ENCODE measurements around the gene GDF7.

The GDF7 gene

GRCh38 chr2:20635113-20635510 lies 31.8 kb upstream of the GDF7 start:
- no peaks in the 10 kb centered on the region for H3K9me3 Mint-ChIP-seq
- H3K27ac Mint-ChIP-seq, result no peak overlapping the region
- DNase-seq (no peak), ATAC-seq (no peak)
- no peaks in the 10 kb centered on the region for H3K27me3 Mint-ChIP-seq
- no peaks in the 10 kb centered on the region for H3K4me1 Mint-ChIP-seq
- no peak overlapping the region for H3K4me3 Mint-ChIP-seq
- peaks cover 2% of the 10 kb centered on the region for H3K36me3 Mint-ChIP-seq (ENCODE audit: low read depth)

GRCh38 chr2:20635675-20636584 lies 31.0 kb upstream of the GDF7 start:
- Mint-ChIP-seq H3K4me3 (no peak overlapping the region), H3K4me1 (no peaks in the 10 kb centered on the region), H3K27me3 (no peaks in the 10 kb centered on the region), H3K36me3 (ENCODE audit: low read depth) (peaks cover 2% of the 10 kb centered on the region), H3K27ac (no peak overlapping the region), H3K9me3 (no peaks in the 10 kb centered on the region)
- DNase-seq, result peak; percentile 73
- peak; percentile 75 for ATAC-seq

- no peaks in the 10 kb centered on the region for H3K4me1 Mint-ChIP-seq
- ATAC-seq, result no peak
- H3K27me3 Mint-ChIP-seq, result no peaks in the 10 kb centered on the region
- no peak overlapping the region for H3K27ac Mint-ChIP-seq
- DNase-seq, result no peak
- peaks cover 2% of the 10 kb centered on the region for H3K36me3 Mint-ChIP-seq (ENCODE audit: low read depth)
- no peaks in the 10 kb centered on the region for H3K9me3 Mint-ChIP-seq
- H3K4me3 Mint-ChIP-seq, result no peak overlapping the region
Observed at GRCh38 chr2:20637147-20637546, 29.8 kb upstream of the GDF7 start.

GRCh38 chr2:20638014-20638413 lies 28.9 kb upstream of the GDF7 start:
- no peaks in the 10 kb centered on the region for H3K4me1 Mint-ChIP-seq
- no peaks in the 10 kb centered on the region for H3K27me3 Mint-ChIP-seq
- no peaks in the 10 kb centered on the region for H3K9me3 Mint-ChIP-seq
- DNase-seq (no peak), ATAC-seq (no peak)
- H3K4me3 Mint-ChIP-seq, result no peak overlapping the region
- no peak overlapping the region for H3K27ac Mint-ChIP-seq
- peaks cover 2% of the 10 kb centered on the region for H3K36me3 Mint-ChIP-seq (ENCODE audit: low read depth)

GRCh38 chr2:20638646-20639430 lies 28.1 kb upstream of the GDF7 start:
- H3K27me3 Mint-ChIP-seq, result no peaks in the 10 kb centered on the region
- ATAC-seq (no peak), DNase-seq (no peak)
- H3K27ac Mint-ChIP-seq, result no peak overlapping the region
- H3K9me3 Mint-ChIP-seq, result no peaks in the 10 kb centered on the region
- H3K4me3 Mint-ChIP-seq, result no peak overlapping the region
- peaks cover 2% of the 10 kb centered on the region for H3K36me3 Mint-ChIP-seq (ENCODE audit: low read depth)
- no peaks in the 10 kb centered on the region for H3K4me1 Mint-ChIP-seq

- Mint-ChIP-seq H3K9me3 (no peaks in the 10 kb centered on the region), H3K27me3 (no peaks in the 10 kb centered on the region), H3K4me3 (no peak overlapping the region), H3K36me3 (ENCODE audit: low read depth) (peaks cover 7% of the 10 kb centered on the region), H3K4me1 (no peaks in the 10 kb centered on the region), H3K27ac (no peak overlapping the region)
- ATAC-seq (no peak), DNase-seq (no peak)
Observed at GRCh38 chr2:20640411-20641122, 26.4 kb upstream of the GDF7 start.

- ATAC-seq, result no peak
- Mint-ChIP-seq H3K4me1 (no peaks in the 10 kb centered on the region), H3K36me3 (ENCODE audit: low read depth) (peaks cover 7% of the 10 kb centered on the region), H3K27me3 (no peaks in the 10 kb centered on the region), H3K9me3 (no peaks in the 10 kb centered on the region), H3K4me3 (no peak overlapping the region), H3K27ac (no peak overlapping the region)
- DNase-seq, result no peak
Observed at GRCh38 chr2:20641123-20641985, 25.6 kb upstream of the GDF7 start.

GRCh38 chr2:20642055-20642971 lies 24.6 kb upstream of the GDF7 start:
- DNase-seq (peak; percentile 78), ATAC-seq (peak; percentile 95)
- no peaks in the 10 kb centered on the region for H3K9me3 Mint-ChIP-seq
- peaks cover 6% of the 10 kb centered on the region for H3K36me3 Mint-ChIP-seq (ENCODE audit: low read depth)
- H3K27ac Mint-ChIP-seq, result no peak overlapping the region
- H3K4me3 Mint-ChIP-seq, result no peak overlapping the region
- no peaks in the 10 kb centered on the region for H3K4me1 Mint-ChIP-seq
- H3K27me3 Mint-ChIP-seq, result no peaks in the 10 kb centered on the region

- Mint-ChIP-seq H3K27ac (no peak overlapping the region), H3K9me3 (no peaks in the 10 kb centered on the region), H3K4me3 (no peak overlapping the region), H3K36me3 (ENCODE audit: low read depth) (peaks cover 6% of the 10 kb centered on the region), H3K27me3 (no peaks in the 10 kb centered on the region), H3K4me1 (peaks cover 4% of the 10 kb centered on the region)
- ATAC-seq (no peak), DNase-seq (no peak)
Observed at GRCh38 chr2:20643060-20643459, 23.9 kb upstream of the GDF7 start.

- Mint-ChIP-seq H3K9me3 (no peaks in the 10 kb centered on the region), H3K27ac (no peak overlapping the region), H3K4me3 (no peak overlapping the region), H3K36me3 (ENCODE audit: low read depth) (peaks cover 6% of the 10 kb centered on the region), H3K27me3 (no peaks in the 10 kb centered on the region), H3K4me1 (peaks cover 10% of the 10 kb centered on the region)
- DNase-seq, result no peak
- ATAC-seq, result no peak
Observed at GRCh38 chr2:20643826-20644225, 23.1 kb upstream of the GDF7 start.

GRCh38 chr2:20645301-20645701 lies 21.6 kb upstream of the GDF7 start:
- no peaks in the 10 kb centered on the region for H3K9me3 Mint-ChIP-seq
- ATAC-seq (no peak), DNase-seq (no peak)
- no peak overlapping the region for H3K27ac Mint-ChIP-seq
- peaks cover 6% of the 10 kb centered on the region for H3K36me3 Mint-ChIP-seq (ENCODE audit: low read depth)
- H3K4me1 Mint-ChIP-seq, result peaks cover 23% of the 10 kb centered on the region
- no peak overlapping the region for H3K4me3 Mint-ChIP-seq
- no peaks in the 10 kb centered on the region for H3K27me3 Mint-ChIP-seq

GRCh38 chr2:20645761-20646160 lies 21.2 kb upstream of the GDF7 start:
- Mint-ChIP-seq H3K4me1 (peaks cover 26% of the 10 kb centered on the region), H3K27ac (no peak overlapping the region), H3K36me3 (ENCODE audit: low read depth) (peaks cover 6% of the 10 kb centered on the region), H3K9me3 (no peaks in the 10 kb centered on the region), H3K4me3 (no peak overlapping the region), H3K27me3 (no peaks in the 10 kb centered on the region)
- ATAC-seq, result no peak
- no peak for DNase-seq

- Mint-ChIP-seq H3K4me1 (peaks cover 29% of the 10 kb centered on the region), H3K27ac (no peak overlapping the region), H3K36me3 (ENCODE audit: low read depth) (peaks cover 6% of the 10 kb centered on the region), H3K27me3 (no peaks in the 10 kb centered on the region), H3K9me3 (no peaks in the 10 kb centered on the region), H3K4me3 (no peak overlapping the region)
- no peak for DNase-seq
- ATAC-seq, result no peak
Observed at GRCh38 chr2:20646446-20646845, 20.5 kb upstream of the GDF7 start.
